Liver (tissue), 9 donors: Measurements from ENCODE around the gene C6orf132. TPM values are rescaled to one million over a fixed set of nuclear protein-coding genes. Genes with fewer than 3 reads are reported as not detected.

Experiments used
- DNase-seq: peaks from one replicate; pipeline ENCODE4 v3.0.0-alpha.2; 2017; ENCODE audit warnings: low spot score
- H3K27ac ChIP-seq, 2 donors: one replicate each; pipeline ENCODE4 v1.7.0; 2013; ENCODE audit warnings: inconsistent platforms in 2 of 2, low read length in 2 of 2, control low read depth in 1 of 2, low read depth in 1 of 2, mild to moderate bottlenecking in 1 of 2
- H3K27me3 ChIP-seq, 4 donors: one replicate each; pipeline versions ENCODE4 v1.6.1 to v1.7.0; 2013; ENCODE audit warnings: low read length in 3 of 4, inconsistent platforms in 1 of 4, mild to moderate bottlenecking in 1 of 4, moderate library complexity in 1 of 4; ENCODE audit not compliant: control insufficient read depth in 4 of 4, insufficient read depth in 4 of 4
- H3K36me3 ChIP-seq, 4 donors: one replicate each; pipeline versions ENCODE4 v1.6.1 to v1.7.0; 2013; ENCODE audit warnings: low read length in 3 of 4, mild to moderate bottlenecking in 3 of 4, low read depth in 1 of 4, moderate library complexity in 1 of 4; ENCODE audit not compliant: control insufficient read depth in 4 of 4, insufficient read depth in 3 of 4
- H3K4me1 ChIP-seq, 4 donors: one replicate each; pipeline versions ENCODE4 v1.6.1 to v1.7.0; 2013; ENCODE audit warnings: low read length in 3 of 4, mild to moderate bottlenecking in 3 of 4, moderate library complexity in 1 of 4; ENCODE audit not compliant: control insufficient read depth in 4 of 4, insufficient read depth in 4 of 4
- H3K4me3 ChIP-seq, 3 donors: one replicate each; pipeline versions ENCODE4 v1.6.1 to v1.7.0; 2013; ENCODE audit warnings: low read length in 3 of 3, control low read depth in 1 of 3, low read depth in 1 of 3, mild to moderate bottlenecking in 1 of 3
- H3K9ac ChIP-seq, 2 donors: one replicate each; pipeline ENCODE4 v1.7.0; 2013; ENCODE audit warnings: low read length in 2 of 2, mild to moderate bottlenecking in 2 of 2, moderate library complexity in 2 of 2, control low read depth in 1 of 2, low read depth in 1 of 2
- H3K9me3 ChIP-seq, 4 donors: one replicate each; pipeline versions ENCODE4 v1.6.1 to v1.7.0; 2013; ENCODE audit warnings: low read length in 3 of 4; ENCODE audit not compliant: control insufficient read depth in 4 of 4
- ATF3 ChIP-seq: IDR thresholded peaks from 2 replicates; pipeline ENCODE4 v1.6.1; 2016; ENCODE audit warnings: antibody characterized with exemption
- CTCF ChIP-seq: fragments of 150-350 bp; IDR thresholded peaks from 2 replicates; pipeline ENCODE4 v1.5.1; 2017; ENCODE audit warnings: improper control_type of control experiment, low read depth, low read length; ENCODE audit not compliant: missing input control
- EGR1 ChIP-seq, 2 donors: IDR thresholded peaks; 2 replicates each; pipeline ENCODE4 v1.6.1; 2016 to 2018; ENCODE audit warnings: antibody characterized with exemption in 2 of 2, low read depth in 2 of 2
- FOXA1 ChIP-seq: IDR thresholded peaks from 2 replicates; pipeline ENCODE4 v1.6.1; 2016; ENCODE audit warnings: antibody characterized with exemption
- FOXA2 ChIP-seq: IDR thresholded peaks from 2 replicates; pipeline ENCODE4 v1.6.1; 2016; ENCODE audit warnings: antibody characterized with exemption
- GABPA ChIP-seq, 2 donors: IDR thresholded peaks in 1 of 2; conservative IDR thresholded peaks in 1 of 2; 2 replicates each; pipeline ENCODE4 v1.6.1; 2016; ENCODE audit warnings: antibody characterized with exemption in 2 of 2, mild to moderate bottlenecking in 1 of 2, moderate library complexity in 1 of 2
- HNF4A ChIP-seq, 2 donors: conservative IDR thresholded peaks; 2 replicates each; pipeline ENCODE4 v1.6.1; 2016; ENCODE audit warnings: antibody characterized with exemption in 2 of 2, mild to moderate bottlenecking in 2 of 2
- MAX ChIP-seq: IDR thresholded peaks from 2 replicates; pipeline ENCODE4 v1.6.1; 2016; ENCODE audit warnings: antibody characterized with exemption
- NR2F2 ChIP-seq: IDR thresholded peaks from 2 replicates; pipeline ENCODE4 v1.6.1; 2016; ENCODE audit warnings: antibody characterized with exemption
- RAD21 ChIP-seq, 2 donors: IDR thresholded peaks; 2 replicates each; pipeline ENCODE4 v1.6.1; 2016; ENCODE audit warnings: antibody characterized with exemption in 2 of 2, mild to moderate bottlenecking in 2 of 2
- REST ChIP-seq: IDR thresholded peaks from 2 replicates; pipeline ENCODE4 v1.6.1; 2016; ENCODE audit warnings: antibody characterized with exemption, mild to moderate bottlenecking
- RXRA ChIP-seq, 2 donors: IDR thresholded peaks; 2 replicates each; pipeline ENCODE4 v1.6.1; 2017 to 2018; ENCODE audit warnings: antibody characterized with exemption in 2 of 2, mild to moderate bottlenecking in 1 of 2
- SP1 ChIP-seq: IDR thresholded peaks from 2 replicates; pipeline ENCODE4 v1.6.1; 2018; ENCODE audit warnings: antibody characterized with exemption, mild to moderate bottlenecking
- TAF1 ChIP-seq: conservative IDR thresholded peaks from 2 replicates; pipeline ENCODE4 v1.6.1; 2016; ENCODE audit warnings: antibody characterized with exemption, mild to moderate bottlenecking
- YY1 ChIP-seq: IDR thresholded peaks from 2 replicates; pipeline ENCODE4 v1.6.1; 2016; ENCODE audit warnings: antibody characterized with exemption, mild to moderate bottlenecking
- WGBS: extraction: QIAGEN DNeasy Blood & Tissue Kit; methylation state at CpG from one replicate; pipeline ENCODE4 v1.1.7; 2013; 5-methylcytosine and 5-hydroxymethylcytosine counted together
- polyA plus RNA-seq, 2 donors: library from polyadenylated mRNA; stranded (reverse) in 1 of 2; unstranded in 1 of 2; fragments of 200-250 nt in 1 of 2; fragments of >200 nt in 1 of 2; fragmentation: Nextera tagmentation in 1 of 2; extraction: Ambion mirVana in 1 of 2; gene quantifications; one replicate each; pipeline versions ENCODE4 v1.2.1 to v1.2.3, GENCODE V29; 2013 to 2015
- total RNA-seq, 2 donors: library from RNA; depleted of rRNA; stranded (reverse); fragments of >200 nt; gene quantifications; one replicate each; pipeline ENCODE4 v1.2.3, GENCODE V29; 2014
- donor health status: healthy.
- donor health status: healthy.
- donor health status: healthy.
- donor health status: healthy.
- donor health status: healthy.

C6orf132 gene
- total and polyA plus RNA-seq, 4 donors = 0.07 to 0.25 (median 0.24) TPM; not detected in 1

- no peak for DNase-seq
- no peak overlapping the region for H3K9ac ChIP-seq
- WGBS = 90% methylated on average over 22 of the region's 22 CpGs
Measured at GRCh38 chr6:42086046-42087035, 56.1 kb downstream of the C6orf132 start.

GRCh38 chr6:42084889-42085288, 57.5 kb downstream of the C6orf132 start:
- H3K27ac ChIP-seq = no peak overlapping the region
- 66% methylated on average over 5 of the region's 5 CpGs for WGBS
- no peak overlapping the region for H3K9ac ChIP-seq
- TF ChIP-seq RXRA (IDR thresholded peaks at IDR 0.05) (no peak), HNF4A (conservative IDR thresholded peaks at IDR 0.05) (no peak), FOXA1 (no peak), CTCF (no peak), TAF1 (no peak), ATF3 (no peak), GABPA (IDR thresholded peaks at IDR 0.05 in 1 of 2, conservative IDR thresholded peaks at IDR 0.05 in 1 of 2) (no peak), YY1 (no peak), MAX (no peak), NR2F2 (no peak), EGR1 (IDR thresholded peaks at IDR 0.05; ENCODE audit: low read depth in 2 of 2) (no peak), RAD21 (IDR thresholded peaks at IDR 0.05) (no peak), FOXA2 (no peak), SP1 (no peak), REST (no peak)

More at GRCh38 chr6:42086046-42087035, 56.1 kb downstream of the C6orf132 start:
- Histone ChIP-seq H3K4me3 (no peak overlapping the region), H3K4me1 (no peaks in the 10 kb centered on the region), H3K36me3 (peaks cover 0 to 7% (median 0%) of the 10 kb centered on the region in 4 donors), H3K27me3 (no peaks in the 10 kb centered on the region), H3K27ac (no peak overlapping the region), H3K9me3 (no peaks in the 10 kb centered on the region)
- peak; percentile 10 for TF ChIP-seq CTCF
- TF ChIP-seq MAX = no peak
- no peak for TF ChIP-seq RXRA (IDR thresholded peaks at IDR 0.05)
- no peak for TF ChIP-seq FOXA2
- TF ChIP-seq YY1 = no peak

More at GRCh38 chr6:42084889-42085288, 57.5 kb downstream of the C6orf132 start:
- H3K36me3 ChIP-seq = peaks cover 0 to 7% (median 1%) of the 10 kb centered on the region in 4 donors
- H3K27me3 ChIP-seq = no peaks in the 10 kb centered on the region
- H3K9me3 ChIP-seq = no peaks in the 10 kb centered on the region
- H3K4me3 ChIP-seq = no peak overlapping the region
- DNase-seq = no peak
- no peaks in the 10 kb centered on the region for H3K4me1 ChIP-seq
